ENCODE data around the gene RHPN2.
"Not testable (repeated sequence)": the region's sequence is repeated elsewhere in the genome, so short reads cannot be mapped to it uniquely, and the experiment has no call there.

Gene RHPN2

GRCh38 chr19:33063753-33064457 is 783 bp downstream of the RHPN2 start:
- no peak for DNase-seq

DNA sequence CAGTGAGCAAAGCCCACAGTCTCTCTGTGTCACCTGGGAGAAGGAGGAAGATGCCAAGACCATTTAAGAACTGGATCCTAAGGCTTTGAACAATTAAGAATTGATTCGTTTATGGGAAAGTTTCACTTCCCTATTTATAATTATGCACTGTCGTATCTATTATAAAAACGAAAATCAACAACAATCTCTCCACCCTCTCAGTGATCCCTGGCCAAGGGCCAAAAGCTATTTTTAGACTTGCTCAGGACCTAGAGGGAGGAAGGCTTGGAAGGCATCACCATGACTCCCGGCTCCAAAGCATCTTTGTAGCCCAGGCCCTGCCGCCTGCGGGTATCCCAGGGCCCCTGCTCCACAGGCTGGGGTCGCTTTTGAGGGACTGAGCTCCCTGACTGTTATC is 1.3 kb downstream of the RHPN2 start:
- DNase-seq, result no peak

GRCh38 chr19:33062902-33063301 is 1.8 kb downstream of the RHPN2 start:
- DNase-seq, result no peak

- DNase-seq, result no peak
Measured at GRCh38 chr19:33060586-33060985, 4.1 kb downstream of the RHPN2 start.

- no peak for DNase-seq
Measured at GRCh38 chr19:33055718-33056117, 9.0 kb downstream of the RHPN2 start.

DNA sequence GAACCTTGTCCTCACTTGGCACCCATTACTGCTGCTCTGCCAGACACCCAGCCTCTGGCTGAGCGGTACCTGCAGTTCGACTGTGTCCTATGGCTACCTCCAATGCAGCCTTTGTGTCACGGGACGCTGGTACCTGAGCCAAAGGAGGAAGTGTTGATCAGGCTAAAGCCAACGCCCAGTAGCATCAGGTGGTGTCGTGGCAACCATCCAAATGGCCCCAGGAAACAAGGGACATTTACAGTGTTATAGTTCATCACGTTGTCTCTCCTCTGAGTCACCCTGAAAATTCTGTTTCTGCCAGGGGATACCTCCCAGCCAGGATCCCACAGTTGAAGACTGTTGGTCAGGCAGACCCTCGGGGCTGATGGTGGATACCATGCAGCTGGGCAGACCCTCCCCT is 10.1 kb downstream of the RHPN2 start:
- no peak for DNase-seq

GRCh38 chr19:33052352-33052972 is 12.2 kb downstream of the RHPN2 start:
- DNase-seq, result no peak

DNA sequence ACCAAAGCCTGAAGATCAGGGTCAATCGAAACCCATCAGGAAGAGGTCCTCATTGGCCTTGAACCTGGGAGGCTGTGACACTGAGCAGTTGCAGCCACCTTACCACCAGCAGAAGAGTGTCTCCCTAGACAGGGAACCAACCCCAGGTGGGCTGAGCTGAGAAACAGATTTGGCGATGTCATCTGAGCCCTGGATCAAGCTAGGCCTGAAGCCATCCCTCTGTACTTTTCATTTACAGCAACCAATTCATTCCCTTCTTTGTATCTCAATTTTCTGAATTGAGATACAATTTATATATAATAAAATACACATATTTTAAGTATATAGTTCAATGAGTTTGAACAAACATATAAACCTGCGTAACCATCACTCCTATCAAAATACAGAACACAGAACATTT is 14.6 kb downstream of the RHPN2 start:
- no peak for DNase-seq

DNA sequence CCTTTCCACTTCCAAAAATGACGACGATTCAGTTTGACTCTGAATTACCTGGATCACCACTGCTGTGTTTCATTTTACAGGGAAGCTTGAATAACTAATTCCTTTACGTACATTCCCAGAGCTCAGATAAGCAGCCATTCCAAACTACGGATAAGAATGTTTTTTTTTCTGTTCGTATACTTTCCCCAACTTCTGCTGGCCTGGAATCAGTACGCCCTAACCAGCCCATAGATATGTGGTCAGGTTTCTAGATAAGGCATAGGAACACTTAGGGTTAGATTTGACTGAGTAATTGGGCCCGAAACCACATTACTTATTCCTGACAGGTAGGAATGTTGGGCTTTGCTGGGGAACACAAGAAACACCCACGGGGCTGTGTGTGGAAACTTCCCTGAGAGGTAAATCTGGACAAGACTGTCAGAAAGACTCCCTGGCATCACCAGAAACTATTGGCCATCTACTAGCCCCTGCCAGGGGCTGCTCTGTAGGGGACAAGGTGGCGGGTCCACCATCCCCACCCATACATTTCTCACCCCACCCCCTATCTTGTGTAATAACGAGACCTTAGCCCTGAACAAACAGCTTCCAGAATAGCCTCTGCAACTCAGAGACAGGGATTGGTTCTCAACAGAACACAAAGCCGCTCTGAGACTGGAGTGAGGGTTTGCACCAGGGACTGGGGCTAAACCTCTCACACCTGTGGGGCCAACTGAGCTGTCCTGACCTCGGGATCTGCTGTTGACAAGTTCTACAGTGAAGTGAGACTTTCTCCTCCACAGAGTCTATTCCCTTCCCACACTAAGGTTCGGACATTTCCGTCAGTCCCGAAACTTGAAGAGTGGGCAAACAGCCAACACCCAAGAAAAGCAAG is 15.6 kb downstream of the RHPN2 start:
- DNase-seq, result no peak

- no peak for DNase-seq
Measured at GRCh38 chr19:33047422-33047821, 17.3 kb downstream of the RHPN2 start.

DNA sequence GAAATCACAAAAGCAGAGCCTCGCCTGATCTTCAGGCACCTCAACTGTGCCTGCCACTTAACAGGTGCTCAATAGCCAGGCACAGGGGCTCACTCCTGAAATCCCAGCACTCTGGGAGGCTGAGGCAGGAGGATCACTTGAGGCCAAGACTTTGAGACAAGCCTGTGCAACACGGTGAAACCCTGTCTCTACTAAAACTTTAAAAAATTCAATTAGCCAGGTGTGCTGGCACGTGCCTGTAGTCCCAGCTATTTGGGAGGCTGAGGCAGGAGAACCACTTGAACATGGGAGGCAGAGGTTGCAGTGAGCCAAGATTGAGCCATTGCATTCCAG is 22.9 kb downstream of the RHPN2 start:
- DNase-seq, result not testable (repeated sequence)

DNA sequence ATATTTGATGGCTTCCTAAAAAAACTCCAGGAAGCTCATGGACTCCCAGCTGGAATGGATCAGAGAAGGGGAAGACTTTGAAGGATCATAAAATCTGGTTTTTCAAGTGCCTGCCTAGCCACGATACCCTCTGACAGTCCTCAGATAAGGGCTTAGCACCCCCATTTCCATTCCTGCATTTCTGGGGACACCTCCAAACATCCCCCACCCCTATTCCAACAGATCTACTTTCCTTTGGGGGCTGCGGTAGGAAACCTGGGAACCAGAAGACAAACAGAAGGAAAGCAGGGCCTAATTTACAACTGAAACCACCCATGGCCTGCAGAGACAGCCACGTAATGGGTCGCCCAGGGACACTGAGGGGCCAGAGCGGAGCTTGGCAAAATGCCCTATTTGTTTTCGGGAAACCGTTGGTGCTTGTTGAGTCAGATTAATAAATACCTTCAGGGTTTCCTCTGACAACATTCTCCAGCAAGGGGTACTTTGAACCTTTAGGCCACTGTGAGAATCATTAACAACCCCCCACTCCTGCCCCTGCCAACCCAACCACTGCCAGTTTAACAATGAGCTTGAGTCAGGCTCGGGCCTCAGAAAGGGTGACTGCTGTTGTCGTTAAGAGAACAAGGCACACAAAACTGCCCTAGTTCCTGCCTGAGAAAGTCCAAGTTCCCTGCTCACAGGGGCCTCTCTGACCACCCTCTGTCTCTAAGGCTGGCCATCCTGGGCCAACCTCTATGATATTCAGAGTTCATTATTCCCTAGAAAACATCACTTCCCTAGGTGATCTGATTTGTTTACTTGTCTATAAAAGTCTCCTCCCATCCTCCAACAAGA is 23.5 kb downstream of the RHPN2 start:
- DNase-seq, result no peak

- DNase-seq, result no peak
Measured at GRCh38 chr19:33039815-33040214, 24.9 kb downstream of the RHPN2 start.

- DNase-seq, result no peak
Measured at GRCh38 chr19:33039108-33039599, 25.5 kb downstream of the RHPN2 start.

- not testable (repeated sequence) for DNase-seq
Measured at GRCh38 chr19:33037168-33038025, 27.3 kb downstream of the RHPN2 start.

GRCh38 chr19:33036370-33037167 is 28.1 kb downstream of the RHPN2 start:
- not testable (repeated sequence) for DNase-seq

- DNase-seq, result no peak
Measured at GRCh38 chr19:33035461-33035860, 29.2 kb downstream of the RHPN2 start.

GRCh38 chr19:33032218-33032781 is 32.4 kb downstream of the RHPN2 start:
- DNase-seq, result no peak

GRCh38 chr19:33029746-33030303 is 34.9 kb downstream of the RHPN2 start:
- no peak for DNase-seq

- DNase-seq, result not testable (repeated sequence)
Measured at GRCh38 chr19:33026602-33027001, 38.1 kb downstream of the RHPN2 start.
